Ascending aorta (tissue), 2 donors: ENCODE data around the gene API5. TPM values are rescaled to one million over a fixed set of nuclear protein-coding genes. Genes with fewer than 3 reads are reported as not detected.
A peak's percentile ranks its signal among the peaks of the same experiment; 100 is the strongest.

Experiments
- DNase-seq, 2 donors: peaks; one replicate each; pipeline ENCODE4 v3.0.0-alpha.2; 2019; ENCODE audit warnings: low spot score in 2 of 2
- H3K27ac ChIP-seq, 2 donors: fragments of 200-600 bp; sonication (generic); one replicate each; pipeline ENCODE4 v1.5.1; 2016 to 2017; ENCODE audit warnings: mild to moderate bottlenecking in 1 of 2
- H3K27me3 ChIP-seq: fragments of 200-600 bp; sonication (generic); one replicate; pipeline ENCODE4 v1.5.1; 2017
- H3K36me3 ChIP-seq, 2 donors: fragments of 200-600 bp; sonication (generic); one replicate each; pipeline ENCODE4 v1.5.1; 2016
- H3K4me1 ChIP-seq, 2 donors: fragments of 200-600 bp; sonication (generic); one replicate each; pipeline ENCODE4 v1.5.1; 2016 to 2017; ENCODE audit warnings: mild to moderate bottlenecking in 1 of 2
- H3K4me3 ChIP-seq, 2 donors: fragments of 200-600 bp; sonication (generic); one replicate each; pipeline ENCODE4 v1.5.1; 2016 to 2017; ENCODE audit warnings: mild to moderate bottlenecking in 1 of 2
- H3K9me3 ChIP-seq, 2 donors: fragments of 200-600 bp; sonication (generic); one replicate each; pipeline ENCODE4 v1.5.1; 2016
- intact Hi-C: fragments of 100-400 bp; cut with DNase I; formaldehyde crosslinking; loops from one replicate; pipeline ENCODE4 v1.15.1; 2023
- total RNA-seq: library from RNA; depleted of rRNA; stranded (reverse); fragments of >200 nt; gene quantifications from one replicate; pipeline ENCODE4 v1.1.0, GENCODE V29; 2016
- TF ChIP-seq, protein P1 (sequence below), 3 experiments: fragments of 200-600 bp in 2 of 3; fragments of 450-650 bp in 1 of 3; sonication (generic) in 2 of 3; IDR thresholded peaks; one replicate each; pipeline ENCODE4 v1.5.1; 2016 to 2019; ENCODE audit warnings: antibody characterized with exemption in 3 of 3, mild to moderate bottlenecking in 1 of 3, moderate library complexity in 1 of 3

The API5 gene
- total RNA-seq, 1 donor from 2014 or later: 21.0 TPM

DNA sequence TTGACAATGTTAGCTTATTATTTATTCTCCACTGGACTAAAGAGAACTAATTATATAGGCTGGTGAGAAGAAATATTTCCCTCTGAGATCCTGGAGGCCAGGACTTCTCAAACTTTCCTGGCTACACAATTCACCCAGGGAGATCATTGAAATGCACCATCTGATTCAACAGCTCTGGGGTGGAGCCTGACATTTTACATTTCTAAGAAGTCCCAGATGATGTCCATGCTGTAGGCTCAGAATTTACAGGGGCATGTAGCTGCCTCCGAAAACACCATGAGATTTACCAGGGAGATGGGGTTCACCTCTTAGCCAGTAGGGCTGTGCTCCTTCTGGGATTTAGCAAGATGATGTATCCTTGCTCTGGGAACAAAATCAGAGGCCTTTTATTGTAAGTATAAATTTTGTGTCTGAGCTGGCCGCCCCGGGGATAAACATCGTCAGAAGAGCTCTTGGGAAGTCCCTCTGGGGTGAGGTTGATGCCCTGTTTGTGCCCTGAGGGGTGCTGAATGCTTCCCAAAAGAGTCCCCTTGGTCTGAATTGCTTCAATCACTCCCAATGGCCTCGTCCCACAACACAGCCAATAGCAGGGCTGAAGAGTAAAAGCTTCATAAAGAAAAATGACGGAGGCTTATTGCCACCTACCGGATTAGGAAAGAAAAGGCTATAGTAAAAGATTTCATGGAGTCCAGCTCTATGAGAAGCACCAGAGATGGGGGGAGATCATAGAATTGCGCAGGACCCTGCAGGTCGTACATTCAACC, 33.4 kb upstream of the API5 start:
- no peaks in the 10 kb centered on the region for H3K27me3 ChIP-seq
- H3K27ac ChIP-seq: no peak overlapping the region
- intact Hi-C loops: no loop called here
- TF ChIP-seq, protein P1, sequence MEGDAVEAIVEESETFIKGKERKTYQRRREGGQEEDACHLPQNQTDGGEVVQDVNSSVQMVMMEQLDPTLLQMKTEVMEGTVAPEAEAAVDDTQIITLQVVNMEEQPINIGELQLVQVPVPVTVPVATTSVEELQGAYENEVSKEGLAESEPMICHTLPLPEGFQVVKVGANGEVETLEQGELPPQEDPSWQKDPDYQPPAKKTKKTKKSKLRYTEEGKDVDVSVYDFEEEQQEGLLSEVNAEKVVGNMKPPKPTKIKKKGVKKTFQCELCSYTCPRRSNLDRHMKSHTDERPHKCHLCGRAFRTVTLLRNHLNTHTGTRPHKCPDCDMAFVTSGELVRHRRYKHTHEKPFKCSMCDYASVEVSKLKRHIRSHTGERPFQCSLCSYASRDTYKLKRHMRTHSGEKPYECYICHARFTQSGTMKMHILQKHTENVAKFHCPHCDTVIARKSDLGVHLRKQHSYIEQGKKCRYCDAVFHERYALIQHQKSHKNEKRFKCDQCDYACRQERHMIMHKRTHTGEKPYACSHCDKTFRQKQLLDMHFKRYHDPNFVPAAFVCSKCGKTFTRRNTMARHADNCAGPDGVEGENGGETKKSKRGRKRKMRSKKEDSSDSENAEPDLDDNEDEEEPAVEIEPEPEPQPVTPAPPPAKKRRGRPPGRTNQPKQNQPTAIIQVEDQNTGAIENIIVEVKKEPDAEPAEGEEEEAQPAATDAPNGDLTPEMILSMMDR (IDR thresholded peaks at IDR 0.05): no peak
- no peaks in the 10 kb centered on the region for H3K4me1 ChIP-seq
- H3K9me3 ChIP-seq: no peaks in the 10 kb centered on the region
- no peaks in the 10 kb centered on the region for H3K36me3 ChIP-seq
- no peak overlapping the region for H3K4me3 ChIP-seq
- DNase-seq: no peak

DNA sequence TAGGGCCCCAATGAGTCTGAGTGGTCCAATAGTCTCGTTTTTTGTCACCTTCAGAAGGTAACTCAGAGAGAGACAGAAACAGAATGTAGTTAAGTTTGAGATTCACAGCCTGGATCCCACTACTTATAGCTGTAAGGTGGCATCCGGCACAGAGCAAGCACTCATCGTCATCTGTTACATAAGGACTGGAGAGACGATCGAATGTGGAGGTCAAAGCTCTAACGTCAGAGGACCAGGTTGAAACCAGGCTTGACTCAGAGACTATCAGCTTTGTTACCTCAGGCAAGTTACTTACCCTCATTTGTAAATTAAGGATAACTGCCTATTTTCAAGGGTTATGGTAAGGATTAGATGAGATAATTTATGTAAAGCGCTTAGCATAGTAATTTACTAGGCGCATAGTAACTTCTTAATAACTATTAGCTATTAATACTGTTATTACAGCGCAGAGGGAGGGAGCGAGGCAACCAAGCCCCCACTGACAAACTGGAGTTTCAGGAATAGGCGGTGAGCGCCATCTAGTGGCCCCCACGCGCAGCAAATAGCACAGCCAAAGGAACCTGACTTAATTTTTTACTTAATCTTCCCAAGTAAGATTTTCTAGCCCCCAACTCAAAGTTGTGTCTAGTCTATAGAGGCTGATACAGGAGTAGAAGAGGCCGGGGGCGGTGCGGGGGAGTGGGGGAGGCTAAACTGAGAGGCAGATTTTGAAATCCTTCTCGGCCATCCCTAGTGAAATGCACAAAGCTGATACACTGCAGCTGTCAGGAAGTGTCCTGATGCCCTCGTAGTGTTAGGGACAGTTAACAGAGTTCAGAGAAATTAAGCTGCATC, 29.0 kb upstream of the API5 start:
- H3K36me3 ChIP-seq: no peaks in the 10 kb centered on the region
- TF ChIP-seq, protein P1 (IDR thresholded peaks at IDR 0.05): peak in 2 of 3 experiments; percentile 68 to 83
- H3K4me3 ChIP-seq: no peak overlapping the region
- DNase-seq: no peak
- H3K27ac ChIP-seq: no peak overlapping the region
- intact Hi-C loops: no loop called here
- no peaks in the 10 kb centered on the region for H3K9me3 ChIP-seq
- no peaks in the 10 kb centered on the region for H3K4me1 ChIP-seq
- no peaks in the 10 kb centered on the region for H3K27me3 ChIP-seq

- intact Hi-C loops: no loop called here
- Histone ChIP-seq H3K4me1 (no peaks in the 10 kb centered on the region), H3K4me3 (no peak overlapping the region), H3K27me3 (no peaks in the 10 kb centered on the region), H3K36me3 (no peaks in the 10 kb centered on the region), H3K27ac (no peak overlapping the region), H3K9me3 (no peaks in the 10 kb centered on the region)
- TF ChIP-seq, protein P1 (IDR thresholded peaks at IDR 0.05): no peak
- DNase-seq: no peak
Measured at GRCh38 chr11:43285826-43286225, 26.0 kb upstream of the API5 start.

- no peak overlapping the region for H3K4me3 ChIP-seq
- no peaks in the 10 kb centered on the region for H3K9me3 ChIP-seq
- intact Hi-C loops: no loop called here
- no peaks in the 10 kb centered on the region for H3K27me3 ChIP-seq
- no peak overlapping the region for H3K27ac ChIP-seq
- H3K4me1 ChIP-seq: no peaks in the 10 kb centered on the region
- TF ChIP-seq, protein P1 (IDR thresholded peaks at IDR 0.05): no peak
- H3K36me3 ChIP-seq: no peaks in the 10 kb centered on the region
- DNase-seq: no peak
Measured at GRCh38 chr11:43289368-43289767, 22.4 kb upstream of the API5 start.

GRCh38 chr11:43298397-43298796, 13.4 kb upstream of the API5 start:
- intact Hi-C loops: no loop called here

More at GRCh38 chr11:43298397-43298796, 13.4 kb upstream of the API5 start:
- DNase-seq: no peak
- Histone ChIP-seq H3K27me3 (no peaks in the 10 kb centered on the region), H3K4me3 (no peak overlapping the region), H3K9me3 (no peaks in the 10 kb centered on the region), H3K36me3 (no peaks in the 10 kb centered on the region), H3K27ac (no peak overlapping the region), H3K4me1 (no peaks in the 10 kb centered on the region)
- TF ChIP-seq, protein P1 (IDR thresholded peaks at IDR 0.05): no peak
